WTC11 (cell line): ENCODE data around the gene PXN.

Experiments
- CREB1 ChIP-seq: sonication (generic); formaldehyde crosslinking; IDR thresholded peaks from 2 replicates; pipeline ENCODE4 v1.8.0; 2023; ENCODE audit warnings: mild to moderate bottlenecking, missing genetic modification reagents
- GRHL2 ChIP-seq: fragments of 250-450 bp; sonication (Bioruptor Pico); IDR thresholded peaks from 2 replicates; pipeline ENCODE4 v1.8.0; 2022; ENCODE audit warnings: mild to moderate bottlenecking, moderate library complexity; ENCODE audit not compliant: insufficient replicate concordance, severe bottlenecking
- JUN ChIP-seq: sonication (generic); formaldehyde crosslinking; IDR thresholded peaks from 2 replicates; pipeline ENCODE4 v1.8.0; 2023; ENCODE audit warnings: mild to moderate bottlenecking, missing genetic modification reagents
- RELA ChIP-seq: sonication (generic); formaldehyde crosslinking; IDR thresholded peaks from 2 replicates; pipeline ENCODE4 v1.8.1; 2022; ENCODE audit warnings: missing genetic modification reagents, mild to moderate bottlenecking, borderline replicate concordance
- SMAD4 ChIP-seq: sonication (generic); formaldehyde crosslinking; IDR thresholded peaks from 2 replicates; pipeline ENCODE4 v1.8.0; 2022; ENCODE audit warnings: mild to moderate bottlenecking, missing genetic modification reagents
- SP1 ChIP-seq: sonication (generic); formaldehyde crosslinking; conservative IDR thresholded peaks from 2 replicates; pipeline ENCODE4 v1.8.1; 2022; ENCODE audit warnings: missing genetic modification reagents
- ZNF263 ChIP-seq: sonication (generic); formaldehyde crosslinking; IDR thresholded peaks from 2 replicates; pipeline ENCODE4 v1.8.1; 2022; ENCODE audit warnings: low read depth, mild to moderate bottlenecking, moderate library complexity, missing genetic modification reagents
- TF ChIP-seq, protein P1 (sequence below): fragments of 200-600 bp; IDR thresholded peaks from 2 replicates; pipeline ENCODE4 v1.8.0; 2022; ENCODE audit warnings: antibody characterized with exemption
- TF ChIP-seq, protein P2 (sequence below): sonication (generic); formaldehyde crosslinking; IDR thresholded peaks from 2 replicates; pipeline ENCODE4 v1.8.0; 2022; ENCODE audit warnings: missing genetic modification reagents
- TF ChIP-seq, protein P3 (sequence below): sonication (generic); formaldehyde crosslinking; IDR thresholded peaks from 2 replicates; pipeline ENCODE4 v1.8.0; 2022; ENCODE audit warnings: mild to moderate bottlenecking, missing genetic modification reagents
- TF ChIP-seq, protein P4 (sequence below): sonication (generic); formaldehyde crosslinking; IDR thresholded peaks from 2 replicates; pipeline ENCODE4 v1.8.0; 2023; ENCODE audit warnings: missing genetic modification reagents, mild to moderate bottlenecking, borderline replicate concordance

DNA sequence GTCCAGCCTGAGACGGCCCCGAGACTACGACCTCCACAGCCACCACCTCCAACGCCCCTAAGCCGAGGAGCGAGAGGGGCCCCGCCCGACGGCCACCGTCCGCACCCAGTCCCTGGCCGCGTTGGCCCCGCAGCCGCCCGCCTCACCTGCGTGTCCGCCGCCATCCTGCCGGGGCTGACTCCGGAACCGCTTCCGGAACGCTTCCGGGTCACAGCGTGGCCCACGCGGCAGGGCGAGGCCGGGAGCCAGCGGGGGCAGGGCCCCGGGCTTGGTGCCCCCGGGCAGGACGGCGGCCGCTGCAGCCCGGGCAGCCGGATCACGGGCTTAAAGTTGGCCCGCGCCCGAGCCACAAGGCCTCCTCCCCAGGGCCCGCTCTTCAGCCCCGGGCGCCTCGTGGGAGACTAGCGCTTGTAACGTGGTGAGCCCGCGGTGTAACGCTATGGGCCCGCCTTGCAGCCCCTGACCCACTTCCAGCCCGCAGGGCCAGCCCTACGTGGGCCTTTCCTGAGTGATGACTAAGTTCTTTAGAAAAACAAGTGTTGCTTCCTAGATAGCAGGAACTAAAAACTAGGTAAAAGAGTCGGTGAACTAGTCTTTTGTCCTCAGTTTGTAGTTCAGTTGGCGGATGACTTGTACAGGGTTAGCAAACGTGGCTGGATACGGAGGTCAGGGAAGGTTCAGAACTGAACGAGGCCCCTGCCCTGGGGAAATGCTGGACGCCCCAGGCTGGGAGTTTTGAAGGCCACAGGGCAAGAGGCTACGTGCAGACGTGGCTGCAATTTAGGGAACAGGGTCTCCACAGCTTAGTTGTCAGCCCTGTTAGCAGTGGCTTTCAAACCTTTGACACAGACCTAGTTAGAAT lies 70.8 kb downstream of the PXN start, which contains the start of gene GCN1:
- TF ChIP-seq, protein P1, sequence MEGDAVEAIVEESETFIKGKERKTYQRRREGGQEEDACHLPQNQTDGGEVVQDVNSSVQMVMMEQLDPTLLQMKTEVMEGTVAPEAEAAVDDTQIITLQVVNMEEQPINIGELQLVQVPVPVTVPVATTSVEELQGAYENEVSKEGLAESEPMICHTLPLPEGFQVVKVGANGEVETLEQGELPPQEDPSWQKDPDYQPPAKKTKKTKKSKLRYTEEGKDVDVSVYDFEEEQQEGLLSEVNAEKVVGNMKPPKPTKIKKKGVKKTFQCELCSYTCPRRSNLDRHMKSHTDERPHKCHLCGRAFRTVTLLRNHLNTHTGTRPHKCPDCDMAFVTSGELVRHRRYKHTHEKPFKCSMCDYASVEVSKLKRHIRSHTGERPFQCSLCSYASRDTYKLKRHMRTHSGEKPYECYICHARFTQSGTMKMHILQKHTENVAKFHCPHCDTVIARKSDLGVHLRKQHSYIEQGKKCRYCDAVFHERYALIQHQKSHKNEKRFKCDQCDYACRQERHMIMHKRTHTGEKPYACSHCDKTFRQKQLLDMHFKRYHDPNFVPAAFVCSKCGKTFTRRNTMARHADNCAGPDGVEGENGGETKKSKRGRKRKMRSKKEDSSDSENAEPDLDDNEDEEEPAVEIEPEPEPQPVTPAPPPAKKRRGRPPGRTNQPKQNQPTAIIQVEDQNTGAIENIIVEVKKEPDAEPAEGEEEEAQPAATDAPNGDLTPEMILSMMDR, result no peak
- TF ChIP-seq SMAD4 (CRISPR knock-in tag) (peak; percentile 51; the same call in 1 of the 2 replicates), JUN (peak; percentile 74; the same call in 1 of the 2 replicates), CREB1 (CRISPR knock-in tag) (no peak), RELA (peak; percentile 95), ZNF263 (0 out of 2 replicates have a peak, but pooled peaks have one; percentile 43), GRHL2 (CRISPR knock-in tag) (no peak), SP1 (CRISPR knock-in tag) (peak; percentile 91)
- TF ChIP-seq, protein P2, sequence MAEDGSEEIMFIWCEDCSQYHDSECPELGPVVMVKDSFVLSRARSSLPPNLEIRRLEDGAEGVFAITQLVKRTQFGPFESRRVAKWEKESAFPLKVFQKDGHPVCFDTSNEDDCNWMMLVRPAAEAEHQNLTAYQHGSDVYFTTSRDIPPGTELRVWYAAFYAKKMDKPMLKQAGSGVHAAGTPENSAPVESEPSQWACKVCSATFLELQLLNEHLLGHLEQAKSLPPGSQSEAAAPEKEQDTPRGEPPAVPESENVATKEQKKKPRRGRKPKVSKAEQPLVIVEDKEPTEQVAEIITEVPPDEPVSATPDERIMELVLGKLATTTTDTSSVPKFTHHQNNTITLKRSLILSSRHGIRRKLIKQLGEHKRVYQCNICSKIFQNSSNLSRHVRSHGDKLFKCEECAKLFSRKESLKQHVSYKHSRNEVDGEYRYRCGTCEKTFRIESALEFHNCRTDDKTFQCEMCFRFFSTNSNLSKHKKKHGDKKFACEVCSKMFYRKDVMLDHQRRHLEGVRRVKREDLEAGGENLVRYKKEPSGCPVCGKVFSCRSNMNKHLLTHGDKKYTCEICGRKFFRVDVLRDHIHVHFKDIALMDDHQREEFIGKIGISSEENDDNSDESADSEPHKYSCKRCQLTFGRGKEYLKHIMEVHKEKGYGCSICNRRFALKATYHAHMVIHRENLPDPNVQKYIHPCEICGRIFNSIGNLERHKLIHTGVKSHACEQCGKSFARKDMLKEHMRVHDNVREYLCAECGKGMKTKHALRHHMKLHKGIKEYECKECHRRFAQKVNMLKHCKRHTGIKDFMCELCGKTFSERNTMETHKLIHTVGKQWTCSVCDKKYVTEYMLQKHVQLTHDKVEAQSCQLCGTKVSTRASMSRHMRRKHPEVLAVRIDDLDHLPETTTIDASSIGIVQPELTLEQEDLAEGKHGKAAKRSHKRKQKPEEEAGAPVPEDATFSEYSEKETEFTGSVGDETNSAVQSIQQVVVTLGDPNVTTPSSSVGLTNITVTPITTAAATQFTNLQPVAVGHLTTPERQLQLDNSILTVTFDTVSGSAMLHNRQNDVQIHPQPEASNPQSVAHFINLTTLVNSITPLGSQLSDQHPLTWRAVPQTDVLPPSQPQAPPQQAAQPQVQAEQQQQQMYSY (CRISPR knock-in tag), result no peak
- TF ChIP-seq, protein P3, sequence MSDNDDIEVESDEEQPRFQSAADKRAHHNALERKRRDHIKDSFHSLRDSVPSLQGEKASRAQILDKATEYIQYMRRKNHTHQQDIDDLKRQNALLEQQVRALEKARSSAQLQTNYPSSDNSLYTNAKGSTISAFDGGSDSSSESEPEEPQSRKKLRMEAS, result peak; percentile 92
- TF ChIP-seq, protein P4, sequence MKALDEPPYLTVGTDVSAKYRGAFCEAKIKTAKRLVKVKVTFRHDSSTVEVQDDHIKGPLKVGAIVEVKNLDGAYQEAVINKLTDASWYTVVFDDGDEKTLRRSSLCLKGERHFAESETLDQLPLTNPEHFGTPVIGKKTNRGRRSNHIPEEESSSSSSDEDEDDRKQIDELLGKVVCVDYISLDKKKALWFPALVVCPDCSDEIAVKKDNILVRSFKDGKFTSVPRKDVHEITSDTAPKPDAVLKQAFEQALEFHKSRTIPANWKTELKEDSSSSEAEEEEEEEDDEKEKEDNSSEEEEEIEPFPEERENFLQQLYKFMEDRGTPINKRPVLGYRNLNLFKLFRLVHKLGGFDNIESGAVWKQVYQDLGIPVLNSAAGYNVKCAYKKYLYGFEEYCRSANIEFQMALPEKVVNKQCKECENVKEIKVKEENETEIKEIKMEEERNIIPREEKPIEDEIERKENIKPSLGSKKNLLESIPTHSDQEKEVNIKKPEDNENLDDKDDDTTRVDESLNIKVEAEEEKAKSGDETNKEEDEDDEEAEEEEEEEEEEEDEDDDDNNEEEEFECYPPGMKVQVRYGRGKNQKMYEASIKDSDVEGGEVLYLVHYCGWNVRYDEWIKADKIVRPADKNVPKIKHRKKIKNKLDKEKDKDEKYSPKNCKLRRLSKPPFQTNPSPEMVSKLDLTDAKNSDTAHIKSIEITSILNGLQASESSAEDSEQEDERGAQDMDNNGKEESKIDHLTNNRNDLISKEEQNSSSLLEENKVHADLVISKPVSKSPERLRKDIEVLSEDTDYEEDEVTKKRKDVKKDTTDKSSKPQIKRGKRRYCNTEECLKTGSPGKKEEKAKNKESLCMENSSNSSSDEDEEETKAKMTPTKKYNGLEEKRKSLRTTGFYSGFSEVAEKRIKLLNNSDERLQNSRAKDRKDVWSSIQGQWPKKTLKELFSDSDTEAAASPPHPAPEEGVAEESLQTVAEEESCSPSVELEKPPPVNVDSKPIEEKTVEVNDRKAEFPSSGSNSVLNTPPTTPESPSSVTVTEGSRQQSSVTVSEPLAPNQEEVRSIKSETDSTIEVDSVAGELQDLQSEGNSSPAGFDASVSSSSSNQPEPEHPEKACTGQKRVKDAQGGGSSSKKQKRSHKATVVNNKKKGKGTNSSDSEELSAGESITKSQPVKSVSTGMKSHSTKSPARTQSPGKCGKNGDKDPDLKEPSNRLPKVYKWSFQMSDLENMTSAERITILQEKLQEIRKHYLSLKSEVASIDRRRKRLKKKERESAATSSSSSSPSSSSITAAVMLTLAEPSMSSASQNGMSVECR, result peak; percentile 77; the same call in 1 of the 2 replicates
